K562 (cell line): Measurements from ENCODE around the gene RCOR1. TPM values are rescaled to one million over a fixed set of nuclear protein-coding genes. Genes with fewer than 3 reads are reported as not detected.
A peak's percentile ranks its signal among the peaks of the same experiment; 100 is the strongest.

ENCODE experiments used
- E4F1 ChIP-seq: fragments of 250-450 bp; sonication (Bioruptor Pico); IDR thresholded peaks from 2 replicates; pipeline ENCODE4 v1.5.0; 2021; ENCODE audit warnings: mild to moderate bottlenecking, borderline replicate concordance
- ELF4 ChIP-seq: fragments of 450-650 bp; formaldehyde crosslinking; IDR thresholded peaks from 2 replicates; pipeline ENCODE4 v1.4.0; 2022; ENCODE audit warnings: missing genetic modification characterization
- KLF16 ChIP-seq: IDR thresholded peaks from 2 replicates; pipeline ENCODE4 v1.6.1; 2016; ENCODE audit warnings: antibody characterized with exemption
- RCOR1 ChIP-seq, 2 experiments: IDR thresholded peaks; 2 replicates each; pipeline ENCODE4 v1.6.1; 2012; ENCODE audit warnings: low read depth in 2 of 2, low read length in 2 of 2, borderline replicate concordance in 1 of 2, improper control_type of control experiment in 1 of 2
- TBP ChIP-seq: optimal IDR thresholded peaks from 2 replicates; pipeline ENCODE3; 2011; ENCODE audit warnings: low read depth, low read length, improper control_type of control experiment
- TEAD1 ChIP-seq, 2 experiments: fragments of 450-650 bp in 1 of 2; sonication (generic) in 1 of 2; formaldehyde crosslinking; IDR thresholded peaks; 2 replicates each; pipeline versions ENCODE4 v1.4.0 to v1.8.0; 2020 to 2022; ENCODE audit warnings: mild to moderate bottlenecking in 2 of 2, missing genetic modification reagents in 1 of 2
- polyA plus RNA-seq, 8 experiments: library from polyadenylated mRNA; depleted of rRNA in 4 of 8; stranded (reverse) in 5 of 8; unstranded in 3 of 8; fragments of >200 nt; fragmentation: Nextera tagmentation in 2 of 8; fragmentation: Illumina TruSeq in 1 of 8; extraction: Ambion mirVana in 2 of 8; extraction: Trizol in 1 of 8; gene quantifications; 2 replicates each; pipeline versions ENCODE4 v1.2.1 to v1.2.3, GENCODE V29; 2011 to 2014; ENCODE audit warnings: inconsistent platforms in 1 of 8, missing spikeins in 1 of 8
- total RNA-seq, 7 experiments: library from RNA; depleted of rRNA in 6 of 7; stranded (reverse); fragments of >200 nt in 6 of 7; fragmentation: Illumina TruSeq in 2 of 7; extraction: Trizol in 2 of 7; gene quantifications; 2 replicates each; pipeline versions ENCODE4 v1.2.1 to v1.2.3, GENCODE V29; 2011 to 2021; ENCODE audit warnings: low replicate concordance in 1 of 7
- TF ChIP-seq, protein P1 (sequence below), 2 experiments: fragments of 450-650 bp; IDR thresholded peaks; 2 replicates each; pipeline ENCODE4 v1.6.1; 2016; ENCODE audit warnings: mild to moderate bottlenecking in 2 of 2, borderline replicate concordance in 1 of 2, low read depth in 1 of 2, moderate library complexity in 1 of 2
- TF ChIP-seq, protein P2 (sequence below): fragments of 250-450 bp; sonication (Bioruptor Pico); IDR thresholded peaks from 2 replicates; pipeline ENCODE4 v1.4.0; 2020; ENCODE audit warnings: mild to moderate bottlenecking
- TF ChIP-seq, protein P3 (sequence below): fragments of 250-450 bp; sonication (Bioruptor Pico); IDR thresholded peaks from 2 replicates; pipeline ENCODE4 v1.4.0; 2020; ENCODE audit warnings: mild to moderate bottlenecking, moderate library complexity, borderline replicate concordance
- TF ChIP-seq, protein P4 (sequence below), 2 experiments: fragments of 450-650 bp in 1 of 2; sonication (generic) in 1 of 2; formaldehyde crosslinking; conservative IDR thresholded peaks; 2 replicates each; pipeline versions ENCODE4 v1.4.0 to v1.8.1; 2020 to 2022; ENCODE audit warnings: mild to moderate bottlenecking in 1 of 2, missing genetic modification reagents in 1 of 2

Gene RCOR1
- total and polyA plus RNA-seq, 9 of the 15 experiments (the other 6 are each of a cell fraction or from before 2014, with no cell fraction given) = 8.5 to 47.9 (median 20.9) TPM

DNA sequence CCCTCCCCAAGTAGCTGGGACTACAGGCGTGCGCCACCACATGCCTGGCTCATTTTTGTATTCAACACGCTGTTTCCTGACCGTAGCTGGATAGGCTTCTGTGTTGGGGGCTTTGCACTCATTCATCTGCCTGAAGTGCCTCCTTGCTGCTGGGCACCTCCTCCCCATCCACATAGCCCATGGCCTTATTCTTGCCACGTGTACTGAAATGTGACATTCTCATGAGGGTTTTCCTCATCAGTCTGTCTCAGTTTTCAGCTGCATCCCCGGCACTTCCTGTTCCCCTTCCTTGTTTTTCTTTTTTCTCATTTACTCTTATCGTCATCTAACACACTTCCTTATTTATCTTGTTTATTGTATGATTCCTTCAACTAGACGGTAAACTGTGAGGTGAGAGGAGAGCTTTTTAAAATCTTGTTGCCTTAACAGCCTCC, 36.6 kb downstream of the RCOR1 start (continued):
- TF ChIP-seq, protein P1, sequence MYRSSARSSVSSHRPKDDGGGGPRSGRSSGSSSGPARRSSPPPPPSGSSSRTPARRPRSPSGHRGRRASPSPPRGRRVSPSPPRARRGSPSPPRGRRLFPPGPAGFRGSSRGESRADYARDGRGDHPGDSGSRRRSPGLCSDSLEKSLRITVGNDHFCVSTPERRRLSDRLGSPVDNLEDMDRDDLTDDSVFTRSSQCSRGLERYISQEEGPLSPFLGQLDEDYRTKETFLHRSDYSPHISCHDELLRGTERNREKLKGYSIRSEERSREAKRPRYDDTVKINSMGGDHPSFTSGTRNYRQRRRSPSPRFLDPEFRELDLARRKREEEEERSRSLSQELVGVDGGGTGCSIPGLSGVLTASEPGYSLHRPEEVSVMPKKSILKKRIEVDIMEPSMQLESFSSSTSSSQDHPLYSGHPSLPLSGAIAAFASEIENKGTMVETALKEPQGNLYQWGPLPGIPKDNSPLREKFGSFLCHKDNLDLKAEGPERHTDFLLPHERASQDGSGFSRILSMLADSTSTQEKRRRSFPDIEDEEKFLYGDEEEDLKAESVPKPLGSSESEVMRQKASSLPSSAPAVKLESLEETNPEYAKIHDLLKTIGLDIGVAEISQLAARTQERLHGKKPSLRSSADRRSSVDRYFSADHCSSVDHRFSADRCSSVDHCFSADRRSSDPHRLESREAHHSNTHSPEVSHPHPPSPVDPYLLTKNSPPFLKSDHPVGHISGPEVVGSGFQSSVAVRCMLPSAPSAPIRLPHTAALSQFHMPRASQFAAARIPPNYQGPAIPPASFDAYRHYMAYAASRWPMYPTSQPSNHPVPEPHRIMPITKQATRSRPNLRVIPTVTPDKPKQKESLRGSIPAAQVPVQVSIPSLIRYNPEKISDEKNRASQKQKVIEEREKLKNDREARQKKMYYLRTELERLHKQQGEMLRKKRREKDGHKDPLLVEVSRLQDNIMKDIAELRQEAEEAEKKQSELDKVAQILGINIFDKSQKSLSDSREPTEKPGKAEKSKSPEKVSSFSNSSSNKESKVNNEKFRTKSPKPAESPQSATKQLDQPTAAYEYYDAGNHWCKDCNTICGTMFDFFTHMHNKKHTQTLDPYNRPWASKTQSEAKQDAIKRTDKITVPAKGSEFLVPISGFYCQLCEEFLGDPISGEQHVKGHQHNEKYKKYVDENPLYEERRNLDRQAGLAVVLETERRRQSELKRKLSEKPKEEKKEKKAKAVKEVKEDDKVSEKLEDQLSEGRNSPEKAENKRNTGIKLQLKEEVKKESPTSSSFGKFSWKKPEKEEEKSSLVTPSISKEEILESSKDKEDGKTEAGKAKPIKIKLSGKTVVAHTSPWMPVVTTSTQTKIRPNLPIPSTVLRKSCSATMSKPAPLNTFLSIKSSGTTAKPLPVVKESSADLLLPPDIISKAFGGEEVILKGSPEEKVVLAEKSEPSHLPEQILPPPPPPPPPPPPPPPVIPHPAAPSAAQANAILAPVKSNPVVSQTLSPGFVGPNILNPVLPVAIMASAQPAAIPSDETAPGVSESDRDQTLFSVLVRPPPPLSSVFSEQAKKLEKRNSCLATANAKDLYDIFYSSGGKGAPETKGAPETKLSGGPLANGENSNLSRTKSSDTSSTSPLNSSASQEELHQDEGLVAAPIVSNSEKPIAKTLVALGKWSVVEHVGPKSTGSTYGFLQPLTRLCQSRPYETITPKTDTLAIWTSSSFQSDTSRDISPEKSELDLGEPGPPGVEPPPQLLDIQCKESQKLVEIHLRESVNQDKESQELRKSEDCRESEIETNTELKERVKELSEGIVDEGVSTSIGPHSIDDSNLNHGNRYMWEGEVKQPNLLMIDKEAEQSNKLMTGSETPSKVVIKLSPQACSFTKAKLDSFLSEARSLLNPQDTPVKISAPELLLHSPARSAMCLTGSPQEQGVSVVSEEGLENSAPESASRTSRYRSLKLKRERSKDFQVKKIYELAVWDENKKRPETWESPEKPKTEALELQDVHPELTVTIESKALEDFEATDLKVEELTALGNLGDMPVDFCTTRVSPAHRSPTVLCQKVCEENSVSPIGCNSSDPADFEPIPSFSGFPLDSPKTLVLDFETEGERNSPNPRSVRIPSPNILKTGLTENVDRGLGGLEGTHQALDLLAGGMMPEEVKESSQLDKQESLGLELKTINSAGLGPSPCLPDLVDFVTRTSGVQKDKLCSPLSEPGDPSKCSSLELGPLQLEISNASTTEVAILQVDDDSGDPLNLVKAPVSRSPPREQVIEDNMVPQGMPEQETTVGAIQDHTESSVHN (IDR thresholded peaks at IDR 0.05; ENCODE audit: borderline replicate concordance in 1 of 2, low read depth in 1 of 2) = 0 out of 4 replicates have a peak, but pooled peaks of 1 of the 2 experiments have one; percentile 44
- no peak for TF ChIP-seq ELF4 (CRISPR knock-in tag)
- TF ChIP-seq TEAD1 (CRISPR knock-in tag; IDR thresholded peaks at IDR 0.05) = no peak
- TF ChIP-seq KLF16 = no peak
- TF ChIP-seq E4F1 (CRISPR knock-in tag) = no peak
- TF ChIP-seq, protein P2, sequence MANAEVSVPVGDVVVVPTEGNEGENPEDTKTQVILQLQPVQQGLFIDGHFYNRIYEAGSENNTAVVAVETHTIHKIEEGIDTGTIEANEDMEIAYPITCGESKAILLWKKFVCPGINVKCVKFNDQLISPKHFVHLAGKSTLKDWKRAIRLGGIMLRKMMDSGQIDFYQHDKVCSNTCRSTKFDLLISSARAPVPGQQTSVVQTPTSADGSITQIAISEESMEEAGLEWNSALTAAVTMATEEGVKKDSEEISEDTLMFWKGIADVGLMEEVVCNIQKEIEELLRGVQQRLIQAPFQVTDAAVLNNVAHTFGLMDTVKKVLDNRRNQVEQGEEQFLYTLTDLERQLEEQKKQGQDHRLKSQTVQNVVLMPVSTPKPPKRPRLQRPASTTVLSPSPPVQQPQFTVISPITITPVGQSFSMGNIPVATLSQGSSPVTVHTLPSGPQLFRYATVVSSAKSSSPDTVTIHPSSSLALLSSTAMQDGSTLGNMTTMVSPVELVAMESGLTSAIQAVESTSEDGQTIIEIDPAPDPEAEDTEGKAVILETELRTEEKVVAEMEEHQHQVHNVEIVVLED = no peak
- no peak for TF ChIP-seq TBP
- TF ChIP-seq, protein P3, sequence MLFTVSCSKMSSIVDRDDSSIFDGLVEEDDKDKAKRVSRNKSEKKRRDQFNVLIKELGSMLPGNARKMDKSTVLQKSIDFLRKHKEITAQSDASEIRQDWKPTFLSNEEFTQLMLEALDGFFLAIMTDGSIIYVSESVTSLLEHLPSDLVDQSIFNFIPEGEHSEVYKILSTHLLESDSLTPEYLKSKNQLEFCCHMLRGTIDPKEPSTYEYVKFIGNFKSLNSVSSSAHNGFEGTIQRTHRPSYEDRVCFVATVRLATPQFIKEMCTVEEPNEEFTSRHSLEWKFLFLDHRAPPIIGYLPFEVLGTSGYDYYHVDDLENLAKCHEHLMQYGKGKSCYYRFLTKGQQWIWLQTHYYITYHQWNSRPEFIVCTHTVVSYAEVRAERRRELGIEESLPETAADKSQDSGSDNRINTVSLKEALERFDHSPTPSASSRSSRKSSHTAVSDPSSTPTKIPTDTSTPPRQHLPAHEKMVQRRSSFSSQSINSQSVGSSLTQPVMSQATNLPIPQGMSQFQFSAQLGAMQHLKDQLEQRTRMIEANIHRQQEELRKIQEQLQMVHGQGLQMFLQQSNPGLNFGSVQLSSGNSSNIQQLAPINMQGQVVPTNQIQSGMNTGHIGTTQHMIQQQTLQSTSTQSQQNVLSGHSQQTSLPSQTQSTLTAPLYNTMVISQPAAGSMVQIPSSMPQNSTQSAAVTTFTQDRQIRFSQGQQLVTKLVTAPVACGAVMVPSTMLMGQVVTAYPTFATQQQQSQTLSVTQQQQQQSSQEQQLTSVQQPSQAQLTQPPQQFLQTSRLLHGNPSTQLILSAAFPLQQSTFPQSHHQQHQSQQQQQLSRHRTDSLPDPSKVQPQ (CRISPR knock-in tag) = no peak
- TF ChIP-seq RCOR1 (IDR thresholded peaks at IDR 0.05; ENCODE audit: borderline replicate concordance in 1 of 2, low read depth in 2 of 2, low read length in 2 of 2) = peak in 1 of 2 experiments; percentile 63; a peak in 1 of 4 replicates
- TF ChIP-seq, protein P4, sequence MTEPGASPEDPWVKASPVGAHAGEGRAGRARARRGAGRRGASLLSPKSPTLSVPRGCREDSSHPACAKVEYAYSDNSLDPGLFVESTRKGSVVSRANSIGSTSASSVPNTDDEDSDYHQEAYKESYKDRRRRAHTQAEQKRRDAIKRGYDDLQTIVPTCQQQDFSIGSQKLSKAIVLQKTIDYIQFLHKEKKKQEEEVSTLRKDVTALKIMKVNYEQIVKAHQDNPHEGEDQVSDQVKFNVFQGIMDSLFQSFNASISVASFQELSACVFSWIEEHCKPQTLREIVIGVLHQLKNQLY (CRISPR knock-in tag; conservative IDR thresholded peaks at IDR 0.05) = no peak
